Neural cell (in vitro differentiated cells): ENCODE data around the gene DCUN1D2.

Experiments used
- CTCF ChIP-seq: fragments of 450-650 bp; IDR thresholded peaks from 2 replicates; pipeline ENCODE4 v1.5.1; 2014; ENCODE audit warnings: antibody characterized with exemption, mild to moderate bottlenecking, moderate library complexity; ENCODE audit not compliant: poor library complexity, severe bottlenecking
- EP300 ChIP-seq: fragments of 450-650 bp; conservative IDR thresholded peaks from 2 replicates; pipeline ENCODE4 v1.6.1; 2014; ENCODE audit warnings: antibody characterized with exemption, mild to moderate bottlenecking, moderate library complexity; ENCODE audit not compliant: poor library complexity, severe bottlenecking
- EZH2 ChIP-seq: fragments of 200-600, 300-800 bp; shearing (Covaris generic), sonication (generic); IDR thresholded peaks from 2 replicates; pipeline ENCODE4 v1.6.1; 2014; ENCODE audit warnings: antibody characterized with exemption, low read length, borderline replicate concordance, mild to moderate bottlenecking; ENCODE audit not compliant: insufficient read depth, poor library complexity, severe bottlenecking
- MXI1 ChIP-seq: fragments of 450-650 bp; conservative IDR thresholded peaks from 2 replicates; pipeline ENCODE4 v1.6.1; 2014; ENCODE audit warnings: antibody characterized with exemption, mild to moderate bottlenecking; ENCODE audit not compliant: poor library complexity, severe bottlenecking
- POLR2AphosphoS5 ChIP-seq: IDR thresholded peaks from 2 replicates; pipeline ENCODE4 v1.6.1; 2012
- RAD21 ChIP-seq: fragments of 450-650 bp; conservative IDR thresholded peaks from 2 replicates; pipeline ENCODE4 v1.6.1; 2014; ENCODE audit warnings: antibody characterized with exemption, mild to moderate bottlenecking, moderate library complexity
- SMC3 ChIP-seq: fragments of 450-650 bp; conservative IDR thresholded peaks from 2 replicates; pipeline ENCODE4 v1.6.1; 2014; ENCODE audit warnings: antibody characterized with exemption, mild to moderate bottlenecking, moderate library complexity; ENCODE audit not compliant: poor library complexity
- TF ChIP-seq, protein P1 (sequence below): IDR thresholded peaks from 2 replicates; pipeline ENCODE4 v1.6.1; 2012; ENCODE audit warnings: borderline replicate concordance

DNA sequence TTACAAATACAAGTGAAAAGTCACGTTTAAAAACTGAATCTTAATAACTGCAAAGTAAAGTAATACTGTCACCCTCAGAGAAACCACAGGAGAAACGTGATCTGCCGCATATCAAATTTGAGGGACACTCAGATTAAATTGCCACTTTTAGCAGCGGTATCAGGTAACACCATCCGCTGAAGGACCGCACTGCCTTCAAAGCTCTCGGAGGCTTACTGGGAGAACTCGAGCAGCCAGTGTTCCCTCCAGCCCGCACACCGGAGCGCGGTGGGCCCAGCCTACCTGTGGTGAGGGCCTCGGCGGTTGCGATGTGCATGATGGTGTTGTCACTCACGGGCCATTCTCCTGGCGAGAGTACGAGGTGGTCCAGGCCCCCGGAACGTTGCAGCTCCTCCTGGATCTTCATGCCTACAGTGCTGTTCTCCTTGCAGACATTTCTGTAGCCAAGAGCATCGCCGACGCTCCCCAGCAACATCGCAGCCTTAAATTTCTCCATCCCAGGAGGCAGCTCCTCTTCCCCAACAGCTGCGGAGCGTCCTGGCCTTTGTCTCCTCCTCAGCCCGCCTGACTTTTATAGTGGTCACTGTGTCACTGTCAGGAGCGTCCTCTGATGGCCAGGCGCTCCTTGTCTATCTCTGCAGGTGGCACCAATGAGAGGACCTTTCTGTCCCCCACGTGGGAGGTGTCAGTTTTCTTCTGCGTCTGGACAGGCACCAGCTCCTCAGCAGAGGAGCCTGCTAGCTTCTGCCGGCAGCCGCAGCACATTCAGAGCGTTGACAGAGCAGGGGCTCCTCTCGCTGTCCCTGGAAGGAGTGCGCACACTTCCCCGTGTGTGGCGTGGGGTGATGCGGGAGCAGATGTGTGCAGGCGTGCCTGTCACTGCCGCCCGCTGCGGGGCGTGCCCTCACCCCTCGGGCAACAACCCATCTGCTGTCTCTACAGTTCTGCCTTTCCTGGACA, 37.3 kb downstream of the DCUN1D2 start, which contains the start of gene ADPRHL1:
- TF ChIP-seq CTCF (no peak), EP300 (no peak), EZH2 (no peak), RAD21 (no peak), POLR2AphosphoS5 (no peak), SMC3 (no peak), MXI1 (no peak)
- TF ChIP-seq, protein P1, sequence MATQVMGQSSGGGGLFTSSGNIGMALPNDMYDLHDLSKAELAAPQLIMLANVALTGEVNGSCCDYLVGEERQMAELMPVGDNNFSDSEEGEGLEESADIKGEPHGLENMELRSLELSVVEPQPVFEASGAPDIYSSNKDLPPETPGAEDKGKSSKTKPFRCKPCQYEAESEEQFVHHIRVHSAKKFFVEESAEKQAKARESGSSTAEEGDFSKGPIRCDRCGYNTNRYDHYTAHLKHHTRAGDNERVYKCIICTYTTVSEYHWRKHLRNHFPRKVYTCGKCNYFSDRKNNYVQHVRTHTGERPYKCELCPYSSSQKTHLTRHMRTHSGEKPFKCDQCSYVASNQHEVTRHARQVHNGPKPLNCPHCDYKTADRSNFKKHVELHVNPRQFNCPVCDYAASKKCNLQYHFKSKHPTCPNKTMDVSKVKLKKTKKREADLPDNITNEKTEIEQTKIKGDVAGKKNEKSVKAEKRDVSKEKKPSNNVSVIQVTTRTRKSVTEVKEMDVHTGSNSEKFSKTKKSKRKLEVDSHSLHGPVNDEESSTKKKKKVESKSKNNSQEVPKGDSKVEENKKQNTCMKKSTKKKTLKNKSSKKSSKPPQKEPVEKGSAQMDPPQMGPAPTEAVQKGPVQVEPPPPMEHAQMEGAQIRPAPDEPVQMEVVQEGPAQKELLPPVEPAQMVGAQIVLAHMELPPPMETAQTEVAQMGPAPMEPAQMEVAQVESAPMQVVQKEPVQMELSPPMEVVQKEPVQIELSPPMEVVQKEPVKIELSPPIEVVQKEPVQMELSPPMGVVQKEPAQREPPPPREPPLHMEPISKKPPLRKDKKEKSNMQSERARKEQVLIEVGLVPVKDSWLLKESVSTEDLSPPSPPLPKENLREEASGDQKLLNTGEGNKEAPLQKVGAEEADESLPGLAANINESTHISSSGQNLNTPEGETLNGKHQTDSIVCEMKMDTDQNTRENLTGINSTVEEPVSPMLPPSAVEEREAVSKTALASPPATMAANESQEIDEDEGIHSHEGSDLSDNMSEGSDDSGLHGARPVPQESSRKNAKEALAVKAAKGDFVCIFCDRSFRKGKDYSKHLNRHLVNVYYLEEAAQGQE = no peak
